ENCODE data around the gene NPY5R.

GRCh38 chr4:163385466-163385865, 41.8 kb downstream of the NPY5R start:
- TF ChIP-seq EP300 (IDR thresholded peaks at IDR 0.05) (no peak), CTCF (IDR thresholded peaks at IDR 0.05) (no peak)

All from gastroesophageal sphincter (tissue), 3 donors.